Ovary (tissue), 3 donors: ENCODE data around the gene FHAD1.

Source experiments
- CTCF ChIP-seq, 3 donors: fragments of 450-650 bp in 2 of 3; fragments of 200-600 bp in 1 of 3; IDR thresholded peaks; one replicate each; pipeline versions ENCODE4 v1.5.1 to v1.8.0; 2016 to 2022; ENCODE audit warnings: antibody characterized with exemption in 3 of 3, mild to moderate bottlenecking in 1 of 3
- EP300 ChIP-seq: sonication (generic); formaldehyde crosslinking; IDR thresholded peaks from one replicate; pipeline ENCODE4 v1.6.1; 2017; ENCODE audit warnings: antibody characterized with exemption
- POLR2A ChIP-seq: fragments of 450-650 bp; IDR thresholded peaks from one replicate; pipeline ENCODE4 v1.6.1; 2017; ENCODE audit warnings: antibody characterized with exemption, mild to moderate bottlenecking, moderate library complexity
- donor health status: DM: no; HTN: no; CAD: no.

- TF ChIP-seq CTCF (IDR thresholded peaks at IDR 0.05): no peak
- no peak for TF ChIP-seq EP300
- no peak for TF ChIP-seq POLR2A
Observed at GRCh38 chr1:15224974-15225373, 22.0 kb upstream of the FHAD1 start.
